ENCODE measurements around the gene CDC37L1.

CDC37L1 gene

GRCh38 chr9:4756420-4756819, 77.1 kb downstream of the CDC37L1 start:
- no peak for DNase-seq

Measured in NK-92 treated with Interleukin-12 subunit alpha and Interleukin-12 subunit beta, amount 100 ng/mL, for 24 hours (cell line).